Liver (tissue), 9 donors: ENCODE results near the gene STX10. TPM values are rescaled to one million over a fixed set of nuclear protein-coding genes. Genes with fewer than 3 reads are reported as not detected.

ENCODE experiments used
- DNase-seq: peaks from one replicate; pipeline ENCODE4 v3.0.0-alpha.2; 2017; ENCODE audit warnings: low spot score
- H3K27ac ChIP-seq, 2 donors: one replicate each; pipeline ENCODE4 v1.7.0; 2013; ENCODE audit warnings: inconsistent platforms in 2 of 2, low read length in 2 of 2, control low read depth in 1 of 2, low read depth in 1 of 2, mild to moderate bottlenecking in 1 of 2
- H3K27me3 ChIP-seq, 4 donors: one replicate each; pipeline versions ENCODE4 v1.6.1 to v1.7.0; 2013; ENCODE audit warnings: low read length in 3 of 4, inconsistent platforms in 1 of 4, mild to moderate bottlenecking in 1 of 4, moderate library complexity in 1 of 4; ENCODE audit not compliant: control insufficient read depth in 4 of 4, insufficient read depth in 4 of 4
- H3K36me3 ChIP-seq, 4 donors: one replicate each; pipeline versions ENCODE4 v1.6.1 to v1.7.0; 2013; ENCODE audit warnings: low read length in 3 of 4, mild to moderate bottlenecking in 3 of 4, low read depth in 1 of 4, moderate library complexity in 1 of 4; ENCODE audit not compliant: control insufficient read depth in 4 of 4, insufficient read depth in 3 of 4
- H3K4me1 ChIP-seq, 4 donors: one replicate each; pipeline versions ENCODE4 v1.6.1 to v1.7.0; 2013; ENCODE audit warnings: low read length in 3 of 4, mild to moderate bottlenecking in 3 of 4, moderate library complexity in 1 of 4; ENCODE audit not compliant: control insufficient read depth in 4 of 4, insufficient read depth in 4 of 4
- H3K4me3 ChIP-seq, 3 donors: one replicate each; pipeline versions ENCODE4 v1.6.1 to v1.7.0; 2013; ENCODE audit warnings: low read length in 3 of 3, control low read depth in 1 of 3, low read depth in 1 of 3, mild to moderate bottlenecking in 1 of 3
- H3K9ac ChIP-seq, 2 donors: one replicate each; pipeline ENCODE4 v1.7.0; 2013; ENCODE audit warnings: low read length in 2 of 2, mild to moderate bottlenecking in 2 of 2, moderate library complexity in 2 of 2, control low read depth in 1 of 2, low read depth in 1 of 2
- H3K9me3 ChIP-seq, 4 donors: one replicate each; pipeline versions ENCODE4 v1.6.1 to v1.7.0; 2013; ENCODE audit warnings: low read length in 3 of 4; ENCODE audit not compliant: control insufficient read depth in 4 of 4
- EGR1 ChIP-seq, 2 donors: IDR thresholded peaks; 2 replicates each; pipeline ENCODE4 v1.6.1; 2016 to 2018; ENCODE audit warnings: antibody characterized with exemption in 2 of 2, low read depth in 2 of 2
- FOXA1 ChIP-seq: IDR thresholded peaks from 2 replicates; pipeline ENCODE4 v1.6.1; 2016; ENCODE audit warnings: antibody characterized with exemption
- FOXA2 ChIP-seq: IDR thresholded peaks from 2 replicates; pipeline ENCODE4 v1.6.1; 2016; ENCODE audit warnings: antibody characterized with exemption
- GABPA ChIP-seq, 2 donors: IDR thresholded peaks in 1 of 2; conservative IDR thresholded peaks in 1 of 2; 2 replicates each; pipeline ENCODE4 v1.6.1; 2016; ENCODE audit warnings: antibody characterized with exemption in 2 of 2, mild to moderate bottlenecking in 1 of 2, moderate library complexity in 1 of 2
- HNF4A ChIP-seq, 2 donors: conservative IDR thresholded peaks; 2 replicates each; pipeline ENCODE4 v1.6.1; 2016; ENCODE audit warnings: antibody characterized with exemption in 2 of 2, mild to moderate bottlenecking in 2 of 2
- HNF4G ChIP-seq: IDR thresholded peaks from 2 replicates; pipeline ENCODE4 v1.6.1; 2016; ENCODE audit warnings: antibody characterized with exemption
- JUND ChIP-seq, 2 donors: IDR thresholded peaks; 2 replicates each; pipeline ENCODE4 v1.6.1; 2016; ENCODE audit warnings: antibody characterized with exemption in 2 of 2
- NR2F2 ChIP-seq: IDR thresholded peaks from 2 replicates; pipeline ENCODE4 v1.6.1; 2016; ENCODE audit warnings: antibody characterized with exemption
- RAD21 ChIP-seq, 2 donors: IDR thresholded peaks; 2 replicates each; pipeline ENCODE4 v1.6.1; 2016; ENCODE audit warnings: antibody characterized with exemption in 2 of 2, mild to moderate bottlenecking in 2 of 2
- RXRA ChIP-seq, 2 donors: IDR thresholded peaks; 2 replicates each; pipeline ENCODE4 v1.6.1; 2017 to 2018; ENCODE audit warnings: antibody characterized with exemption in 2 of 2, mild to moderate bottlenecking in 1 of 2
- SP1 ChIP-seq: IDR thresholded peaks from 2 replicates; pipeline ENCODE4 v1.6.1; 2018; ENCODE audit warnings: antibody characterized with exemption, mild to moderate bottlenecking
- TAF1 ChIP-seq: conservative IDR thresholded peaks from 2 replicates; pipeline ENCODE4 v1.6.1; 2016; ENCODE audit warnings: antibody characterized with exemption, mild to moderate bottlenecking
- YY1 ChIP-seq: IDR thresholded peaks from 2 replicates; pipeline ENCODE4 v1.6.1; 2016; ENCODE audit warnings: antibody characterized with exemption, mild to moderate bottlenecking
- WGBS: extraction: QIAGEN DNeasy Blood & Tissue Kit; methylation state at CpG from one replicate; pipeline ENCODE4 v1.1.7; 2013; 5-methylcytosine and 5-hydroxymethylcytosine counted together
- polyA plus RNA-seq, 2 donors: library from polyadenylated mRNA; stranded (reverse) in 1 of 2; unstranded in 1 of 2; fragments of 200-250 nt in 1 of 2; fragments of >200 nt in 1 of 2; fragmentation: Nextera tagmentation in 1 of 2; extraction: Ambion mirVana in 1 of 2; gene quantifications; one replicate each; pipeline versions ENCODE4 v1.2.1 to v1.2.3, GENCODE V29; 2013 to 2015
- total RNA-seq, 2 donors: library from RNA; depleted of rRNA; stranded (reverse); fragments of >200 nt; gene quantifications; one replicate each; pipeline ENCODE4 v1.2.3, GENCODE V29; 2014
- TF ChIP-seq, protein P1 (sequence below): IDR thresholded peaks from 2 replicates; pipeline ENCODE4 v1.6.1; 2016; ENCODE audit warnings: antibody characterized with exemption
- TF ChIP-seq, protein P2 (sequence below): fragments of 150-350 bp; IDR thresholded peaks from 2 replicates; pipeline ENCODE4 v1.5.1; 2017; ENCODE audit warnings: improper control_type of control experiment, low read depth, low read length; ENCODE audit not compliant: missing input control
- TF ChIP-seq, protein P3 (sequence below): IDR thresholded peaks from 2 replicates; pipeline ENCODE4 v1.6.1; 2016; ENCODE audit warnings: antibody characterized with exemption
- TF ChIP-seq, protein P4 (sequence below): IDR thresholded peaks from 2 replicates; pipeline ENCODE4 v1.6.1; 2016; ENCODE audit warnings: antibody characterized with exemption, mild to moderate bottlenecking
- TF ChIP-seq, protein P5 (sequence below): IDR thresholded peaks from 2 replicates; pipeline ENCODE4 v1.6.1; 2016; ENCODE audit warnings: antibody characterized with exemption
- donor health status: healthy.
- donor health status: healthy.
- donor health status: healthy.
- donor health status: healthy.
- donor health status: healthy.

STX10 gene
- total and polyA plus RNA-seq, 4 donors, result 15.7 to 32.7 (median 21.2) TPM

DNA sequence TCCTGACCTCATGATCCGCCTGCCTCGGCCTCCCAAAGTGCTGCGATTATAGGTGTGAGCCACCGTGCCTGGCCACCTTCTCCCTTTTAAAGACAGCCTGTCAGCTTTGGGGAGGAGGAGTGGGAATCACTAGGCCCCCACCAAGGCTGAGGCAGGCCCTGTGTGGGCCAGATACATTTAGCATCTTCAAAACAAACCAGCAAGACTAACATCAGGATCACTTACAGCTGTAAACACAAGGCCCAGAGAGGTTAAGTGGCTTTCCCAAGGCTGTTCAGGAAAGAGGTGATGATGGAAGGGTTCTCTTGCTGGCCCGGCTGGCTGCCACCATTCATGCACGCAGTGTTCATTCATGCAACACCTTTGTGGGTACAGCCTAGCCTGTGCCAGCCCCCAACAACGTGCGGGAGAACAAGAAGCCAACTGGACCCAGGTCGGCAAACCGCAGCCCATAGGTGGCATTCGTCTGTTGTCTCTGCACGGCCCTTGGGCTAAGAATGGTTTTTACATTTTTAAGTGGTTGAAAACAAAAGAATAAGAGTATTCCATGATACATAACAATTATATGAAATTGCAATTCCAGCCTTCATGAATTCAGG, 23.1 kb upstream of the STX10 start:
- no peak for DNase-seq
- H3K4me3 ChIP-seq, result no peak overlapping the region
- no peaks in the 10 kb centered on the region for H3K27me3 ChIP-seq
- no peak overlapping the region for H3K9ac ChIP-seq
- whole genome bisulfite sequencing, result 92% methylated on average over 12 of the region's 12 CpGs
- no peak overlapping the region for H3K27ac ChIP-seq
- H3K36me3 ChIP-seq, result no peaks in the 10 kb centered on the region
- H3K4me1 ChIP-seq, result peaks cover 0 to 8% (median 5%) of the 10 kb centered on the region in 4 donors
- TF ChIP-seq FOXA1, result no peak
- H3K9me3 ChIP-seq, result no peaks in the 10 kb centered on the region

DNA sequence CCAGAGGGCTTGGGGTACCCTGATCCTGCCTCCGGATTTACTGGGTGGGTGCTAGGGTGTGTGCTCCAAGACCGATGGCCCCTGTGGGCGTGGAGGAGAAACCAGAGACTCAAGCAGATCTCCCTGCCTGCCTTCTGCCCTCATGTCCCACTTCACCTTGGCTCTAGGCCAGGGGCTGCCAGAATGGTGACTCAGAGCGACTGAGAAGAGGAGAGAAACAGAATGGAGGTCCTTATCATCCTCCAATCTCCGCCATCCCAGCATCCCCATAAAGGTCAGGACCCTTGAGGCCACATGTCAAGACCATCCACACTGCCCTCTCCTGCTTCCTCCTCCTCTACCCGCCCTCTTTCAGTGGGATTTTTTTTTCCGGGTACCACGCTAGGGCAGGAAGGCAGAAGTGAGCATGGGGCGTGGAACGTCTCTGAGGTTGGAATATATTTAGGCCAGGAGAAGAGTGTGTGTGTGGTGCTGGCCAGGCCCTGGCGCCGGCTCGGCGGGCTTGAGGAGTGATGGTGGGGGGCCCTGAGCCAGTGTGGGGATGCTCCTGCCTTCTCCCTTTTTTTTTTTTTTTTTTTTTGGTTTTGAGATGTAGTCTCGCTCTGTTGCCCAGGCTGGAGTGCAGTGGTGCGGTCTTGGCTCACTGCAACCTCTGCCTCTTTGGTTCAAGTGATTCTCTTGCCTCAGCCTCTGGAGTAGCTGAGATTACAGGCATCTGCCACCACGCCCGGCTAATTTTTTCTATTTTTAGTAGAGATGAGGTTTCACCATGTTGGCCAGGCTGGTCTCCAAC, 22.4 kb upstream of the STX10 start:
- Histone ChIP-seq H3K9ac (no peak overlapping the region), H3K27ac (peak overlapping the region; percentile 54 to 70), H3K36me3 (no peaks in the 10 kb centered on the region), H3K4me1 (peaks cover 0 to 10% (median 5%) of the 10 kb centered on the region in 4 donors), H3K27me3 (no peaks in the 10 kb centered on the region), H3K9me3 (no peaks in the 10 kb centered on the region), H3K4me3 (no peak overlapping the region)
- WGBS, result 72% methylated on average over 18 of the region's 18 CpGs
- TF ChIP-seq YY1, result no peak
- TF ChIP-seq JUND (IDR thresholded peaks at IDR 0.05), result peak in 1 of 2 donors; percentile 20
- no peak for TF ChIP-seq EGR1 (IDR thresholded peaks at IDR 0.05; ENCODE audit: low read depth in 2 of 2)
- TF ChIP-seq NR2F2, result peak; percentile 45
- TF ChIP-seq SP1, result no peak
- TF ChIP-seq FOXA1, result no peak
- TF ChIP-seq RAD21 (IDR thresholded peaks at IDR 0.05), result no peak
- no peak for DNase-seq

DNA sequence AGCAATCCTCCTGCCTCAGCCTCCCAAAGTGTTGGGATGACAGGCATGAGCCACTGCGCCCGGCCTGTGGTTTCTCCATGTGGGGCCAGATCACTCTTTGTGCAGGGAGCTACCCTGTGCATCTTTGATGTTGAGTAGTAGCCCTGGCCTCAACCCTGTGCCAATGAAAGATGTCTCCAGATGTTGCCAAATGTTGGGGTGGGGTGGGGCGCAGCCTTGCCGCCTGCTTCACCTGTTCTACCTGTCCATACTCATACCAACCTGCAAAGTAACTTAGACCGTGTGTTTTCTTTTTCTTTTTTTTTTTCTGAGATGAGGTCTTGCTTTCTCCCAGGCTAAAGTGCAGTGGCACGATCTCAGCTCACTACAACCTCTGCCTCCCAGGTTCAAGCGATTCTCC, 21.0 kb upstream of the STX10 start:
- Histone ChIP-seq H3K36me3 (no peaks in the 10 kb centered on the region), H3K4me1 (peaks cover 2 to 19% (median 13%) of the 10 kb centered on the region in 4 donors), H3K9me3 (no peaks in the 10 kb centered on the region), H3K9ac (no peak overlapping the region), H3K27me3 (no peaks in the 10 kb centered on the region), H3K4me3 (no peak overlapping the region), H3K27ac (no peak overlapping the region)
- DNase-seq, result no peak
- 98% methylated on average over 7 of the region's 7 CpGs for WGBS
- no peak for TF ChIP-seq TAF1
- TF ChIP-seq HNF4G, result no peak
- TF ChIP-seq, protein P1, sequence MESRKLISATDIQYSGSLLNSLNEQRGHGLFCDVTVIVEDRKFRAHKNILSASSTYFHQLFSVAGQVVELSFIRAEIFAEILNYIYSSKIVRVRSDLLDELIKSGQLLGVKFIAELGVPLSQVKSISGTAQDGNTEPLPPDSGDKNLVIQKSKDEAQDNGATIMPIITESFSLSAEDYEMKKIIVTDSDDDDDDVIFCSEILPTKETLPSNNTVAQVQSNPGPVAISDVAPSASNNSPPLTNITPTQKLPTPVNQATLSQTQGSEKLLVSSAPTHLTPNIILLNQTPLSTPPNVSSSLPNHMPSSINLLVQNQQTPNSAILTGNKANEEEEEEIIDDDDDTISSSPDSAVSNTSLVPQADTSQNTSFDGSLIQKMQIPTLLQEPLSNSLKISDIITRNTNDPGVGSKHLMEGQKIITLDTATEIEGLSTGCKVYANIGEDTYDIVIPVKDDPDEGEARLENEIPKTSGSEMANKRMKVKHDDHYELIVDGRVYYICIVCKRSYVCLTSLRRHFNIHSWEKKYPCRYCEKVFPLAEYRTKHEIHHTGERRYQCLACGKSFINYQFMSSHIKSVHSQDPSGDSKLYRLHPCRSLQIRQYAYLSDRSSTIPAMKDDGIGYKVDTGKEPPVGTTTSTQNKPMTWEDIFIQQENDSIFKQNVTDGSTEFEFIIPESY, result no peak
- TF ChIP-seq SP1, result no peak
- TF ChIP-seq YY1, result no peak
- TF ChIP-seq GABPA (IDR thresholded peaks at IDR 0.05 in 1 of 2, conservative IDR thresholded peaks at IDR 0.05 in 1 of 2), result no peak
- no peak for TF ChIP-seq EGR1 (IDR thresholded peaks at IDR 0.05; ENCODE audit: low read depth in 2 of 2)
- TF ChIP-seq FOXA2, result no peak
- TF ChIP-seq, protein P2, sequence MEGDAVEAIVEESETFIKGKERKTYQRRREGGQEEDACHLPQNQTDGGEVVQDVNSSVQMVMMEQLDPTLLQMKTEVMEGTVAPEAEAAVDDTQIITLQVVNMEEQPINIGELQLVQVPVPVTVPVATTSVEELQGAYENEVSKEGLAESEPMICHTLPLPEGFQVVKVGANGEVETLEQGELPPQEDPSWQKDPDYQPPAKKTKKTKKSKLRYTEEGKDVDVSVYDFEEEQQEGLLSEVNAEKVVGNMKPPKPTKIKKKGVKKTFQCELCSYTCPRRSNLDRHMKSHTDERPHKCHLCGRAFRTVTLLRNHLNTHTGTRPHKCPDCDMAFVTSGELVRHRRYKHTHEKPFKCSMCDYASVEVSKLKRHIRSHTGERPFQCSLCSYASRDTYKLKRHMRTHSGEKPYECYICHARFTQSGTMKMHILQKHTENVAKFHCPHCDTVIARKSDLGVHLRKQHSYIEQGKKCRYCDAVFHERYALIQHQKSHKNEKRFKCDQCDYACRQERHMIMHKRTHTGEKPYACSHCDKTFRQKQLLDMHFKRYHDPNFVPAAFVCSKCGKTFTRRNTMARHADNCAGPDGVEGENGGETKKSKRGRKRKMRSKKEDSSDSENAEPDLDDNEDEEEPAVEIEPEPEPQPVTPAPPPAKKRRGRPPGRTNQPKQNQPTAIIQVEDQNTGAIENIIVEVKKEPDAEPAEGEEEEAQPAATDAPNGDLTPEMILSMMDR, result no peak
- no peak for TF ChIP-seq NR2F2
- no peak for TF ChIP-seq JUND (IDR thresholded peaks at IDR 0.05)
- TF ChIP-seq, protein P3, sequence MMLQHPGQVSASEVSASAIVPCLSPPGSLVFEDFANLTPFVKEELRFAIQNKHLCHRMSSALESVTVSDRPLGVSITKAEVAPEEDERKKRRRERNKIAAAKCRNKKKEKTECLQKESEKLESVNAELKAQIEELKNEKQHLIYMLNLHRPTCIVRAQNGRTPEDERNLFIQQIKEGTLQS, result no peak
- TF ChIP-seq, protein P4, sequence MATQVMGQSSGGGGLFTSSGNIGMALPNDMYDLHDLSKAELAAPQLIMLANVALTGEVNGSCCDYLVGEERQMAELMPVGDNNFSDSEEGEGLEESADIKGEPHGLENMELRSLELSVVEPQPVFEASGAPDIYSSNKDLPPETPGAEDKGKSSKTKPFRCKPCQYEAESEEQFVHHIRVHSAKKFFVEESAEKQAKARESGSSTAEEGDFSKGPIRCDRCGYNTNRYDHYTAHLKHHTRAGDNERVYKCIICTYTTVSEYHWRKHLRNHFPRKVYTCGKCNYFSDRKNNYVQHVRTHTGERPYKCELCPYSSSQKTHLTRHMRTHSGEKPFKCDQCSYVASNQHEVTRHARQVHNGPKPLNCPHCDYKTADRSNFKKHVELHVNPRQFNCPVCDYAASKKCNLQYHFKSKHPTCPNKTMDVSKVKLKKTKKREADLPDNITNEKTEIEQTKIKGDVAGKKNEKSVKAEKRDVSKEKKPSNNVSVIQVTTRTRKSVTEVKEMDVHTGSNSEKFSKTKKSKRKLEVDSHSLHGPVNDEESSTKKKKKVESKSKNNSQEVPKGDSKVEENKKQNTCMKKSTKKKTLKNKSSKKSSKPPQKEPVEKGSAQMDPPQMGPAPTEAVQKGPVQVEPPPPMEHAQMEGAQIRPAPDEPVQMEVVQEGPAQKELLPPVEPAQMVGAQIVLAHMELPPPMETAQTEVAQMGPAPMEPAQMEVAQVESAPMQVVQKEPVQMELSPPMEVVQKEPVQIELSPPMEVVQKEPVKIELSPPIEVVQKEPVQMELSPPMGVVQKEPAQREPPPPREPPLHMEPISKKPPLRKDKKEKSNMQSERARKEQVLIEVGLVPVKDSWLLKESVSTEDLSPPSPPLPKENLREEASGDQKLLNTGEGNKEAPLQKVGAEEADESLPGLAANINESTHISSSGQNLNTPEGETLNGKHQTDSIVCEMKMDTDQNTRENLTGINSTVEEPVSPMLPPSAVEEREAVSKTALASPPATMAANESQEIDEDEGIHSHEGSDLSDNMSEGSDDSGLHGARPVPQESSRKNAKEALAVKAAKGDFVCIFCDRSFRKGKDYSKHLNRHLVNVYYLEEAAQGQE, result no peak
- no peak for TF ChIP-seq FOXA1
- no peak for TF ChIP-seq HNF4A (conservative IDR thresholded peaks at IDR 0.05)
- no peak for TF ChIP-seq RXRA (IDR thresholded peaks at IDR 0.05)
- no peak for TF ChIP-seq RAD21 (IDR thresholded peaks at IDR 0.05)
- TF ChIP-seq, protein P5, sequence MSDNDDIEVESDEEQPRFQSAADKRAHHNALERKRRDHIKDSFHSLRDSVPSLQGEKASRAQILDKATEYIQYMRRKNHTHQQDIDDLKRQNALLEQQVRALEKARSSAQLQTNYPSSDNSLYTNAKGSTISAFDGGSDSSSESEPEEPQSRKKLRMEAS, result no peak
